ENCODE measurements around the gene L3HYPDH.

The L3HYPDH gene

GRCh38 chr14:59483819-59484638 is at the start of gene L3HYPDH, which contains the start of gene JKAMP:
L3HYPDH (minus strand) TSS chr14:59484408; CDS start chr14:59484316, 92 bp downstream.
JKAMP (plus strand) TSS chr14:59484517; CDS start chr14:59484590, 73 bp downstream.
- DNase-seq = peak; percentile 92 to 97 (median 95)

- no peak for DNase-seq
Measured at GRCh38 chr14:59532419-59532818, 48.2 kb upstream of the L3HYPDH start.

GRCh38 chr14:59530349-59530748 is 46.1 kb upstream of the L3HYPDH start:
- no peak for DNase-seq

- no peak for DNase-seq
Measured at GRCh38 chr14:59529189-59529588, 45.0 kb upstream of the L3HYPDH start.

GRCh38 chr14:59520224-59520623 is 36.0 kb upstream of the L3HYPDH start:
- DNase-seq = no peak

GRCh38 chr14:59511916-59512575 is 27.8 kb upstream of the L3HYPDH start:
- DNase-seq = no peak

- DNase-seq = no peak
Measured at GRCh38 chr14:59510966-59511365, 26.8 kb upstream of the L3HYPDH start.

GRCh38 chr14:59510001-59510400 is 25.8 kb upstream of the L3HYPDH start:
- no peak for DNase-seq

- DNase-seq = no peak
Measured at GRCh38 chr14:59509101-59509500, 24.9 kb upstream of the L3HYPDH start.

GRCh38 chr14:59507752-59508103 is 23.5 kb upstream of the L3HYPDH start:
- DNase-seq = no peak

- peak in 4 of 6 experiments; percentile 3 to 25 (median 15) for DNase-seq
Measured at GRCh38 chr14:59507063-59507751, 23.0 kb upstream of the L3HYPDH start.

- DNase-seq = no peak
Measured at GRCh38 chr14:59503256-59503655, 19.0 kb upstream of the L3HYPDH start.

GRCh38 chr14:59500732-59501131 is 16.5 kb upstream of the L3HYPDH start:
- no peak for DNase-seq

GRCh38 chr14:59492384-59492783 is 8.2 kb upstream of the L3HYPDH start:
- no peak for DNase-seq

GRCh38 chr14:59490756-59491155 is 6.5 kb upstream of the L3HYPDH start:
- DNase-seq = no peak

- DNase-seq = no peak
Measured at GRCh38 chr14:59484639-59485175, 499 bp upstream of the L3HYPDH start.

- DNase-seq = peak in 2 of 6 experiments; percentile 34 to 37
Measured at GRCh38 chr14:59483363-59483762, 845 bp downstream of the L3HYPDH start.

GRCh38 chr14:59482541-59483331 is 1.5 kb downstream of the L3HYPDH start:
- DNase-seq = no peak

- DNase-seq = no peak
Measured at GRCh38 chr14:59481871-59482540, 2.2 kb downstream of the L3HYPDH start.

GRCh38 chr14:59481407-59481806 is 2.8 kb downstream of the L3HYPDH start:
- DNase-seq = no peak

- DNase-seq = no peak
Measured at GRCh38 chr14:59480166-59480565, 4.0 kb downstream of the L3HYPDH start.

GRCh38 chr14:59478540-59478939 is 5.7 kb downstream of the L3HYPDH start:
- no peak for DNase-seq
